GM23338 (cell line): Measurements from ENCODE around the gene ZBTB34.
"Not testable (repeated sequence)": the region's sequence is repeated elsewhere in the genome, so short reads cannot be mapped to it uniquely, and the experiment has no call there.

Experiments
- TF ChIP-seq, protein P1 (sequence below), 2 experiments: fragments of 200-600 bp in 1 of 2; sonication (generic) in 1 of 2; conservative IDR thresholded peaks; 2 replicates each; pipeline versions ENCODE4 v1.5.1 to v1.6.1; 2016 to 2017; ENCODE audit warnings: antibody characterized with exemption in 2 of 2, low read depth in 2 of 2, mild to moderate bottlenecking in 2 of 2, moderate library complexity in 1 of 2
- TF ChIP-seq, protein P2 (sequence below): IDR thresholded peaks from one replicate; pipeline ENCODE4 v1.6.1; 2018; ENCODE audit warnings: antibody characterized with exemption; ENCODE audit not compliant: unreplicated experiment

DNA sequence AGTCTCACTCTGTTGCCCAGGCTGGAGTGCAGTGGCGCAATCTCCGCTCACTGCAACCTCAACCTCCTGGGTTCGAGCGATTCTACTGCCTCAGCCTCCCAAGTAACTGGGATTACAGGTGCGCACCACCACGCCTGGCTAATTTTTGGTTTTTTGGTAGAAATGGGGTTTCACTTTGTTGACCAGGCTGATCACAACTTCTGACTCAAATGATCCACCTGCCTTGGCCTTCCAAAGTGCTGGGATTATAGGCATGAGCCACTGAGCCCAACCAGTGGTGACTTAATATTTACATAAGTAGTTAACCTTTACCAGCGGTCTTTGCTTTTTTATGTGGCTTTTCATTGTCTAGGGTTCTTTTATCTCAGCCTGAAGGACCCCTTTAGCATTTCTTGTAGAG, 36.4 kb upstream of the ZBTB34 start:
- TF ChIP-seq, protein P1, sequence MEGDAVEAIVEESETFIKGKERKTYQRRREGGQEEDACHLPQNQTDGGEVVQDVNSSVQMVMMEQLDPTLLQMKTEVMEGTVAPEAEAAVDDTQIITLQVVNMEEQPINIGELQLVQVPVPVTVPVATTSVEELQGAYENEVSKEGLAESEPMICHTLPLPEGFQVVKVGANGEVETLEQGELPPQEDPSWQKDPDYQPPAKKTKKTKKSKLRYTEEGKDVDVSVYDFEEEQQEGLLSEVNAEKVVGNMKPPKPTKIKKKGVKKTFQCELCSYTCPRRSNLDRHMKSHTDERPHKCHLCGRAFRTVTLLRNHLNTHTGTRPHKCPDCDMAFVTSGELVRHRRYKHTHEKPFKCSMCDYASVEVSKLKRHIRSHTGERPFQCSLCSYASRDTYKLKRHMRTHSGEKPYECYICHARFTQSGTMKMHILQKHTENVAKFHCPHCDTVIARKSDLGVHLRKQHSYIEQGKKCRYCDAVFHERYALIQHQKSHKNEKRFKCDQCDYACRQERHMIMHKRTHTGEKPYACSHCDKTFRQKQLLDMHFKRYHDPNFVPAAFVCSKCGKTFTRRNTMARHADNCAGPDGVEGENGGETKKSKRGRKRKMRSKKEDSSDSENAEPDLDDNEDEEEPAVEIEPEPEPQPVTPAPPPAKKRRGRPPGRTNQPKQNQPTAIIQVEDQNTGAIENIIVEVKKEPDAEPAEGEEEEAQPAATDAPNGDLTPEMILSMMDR (conservative IDR thresholded peaks at IDR 0.05; ENCODE audit: low read depth in 2 of 2), result not testable (repeated sequence)
- TF ChIP-seq, protein P2, sequence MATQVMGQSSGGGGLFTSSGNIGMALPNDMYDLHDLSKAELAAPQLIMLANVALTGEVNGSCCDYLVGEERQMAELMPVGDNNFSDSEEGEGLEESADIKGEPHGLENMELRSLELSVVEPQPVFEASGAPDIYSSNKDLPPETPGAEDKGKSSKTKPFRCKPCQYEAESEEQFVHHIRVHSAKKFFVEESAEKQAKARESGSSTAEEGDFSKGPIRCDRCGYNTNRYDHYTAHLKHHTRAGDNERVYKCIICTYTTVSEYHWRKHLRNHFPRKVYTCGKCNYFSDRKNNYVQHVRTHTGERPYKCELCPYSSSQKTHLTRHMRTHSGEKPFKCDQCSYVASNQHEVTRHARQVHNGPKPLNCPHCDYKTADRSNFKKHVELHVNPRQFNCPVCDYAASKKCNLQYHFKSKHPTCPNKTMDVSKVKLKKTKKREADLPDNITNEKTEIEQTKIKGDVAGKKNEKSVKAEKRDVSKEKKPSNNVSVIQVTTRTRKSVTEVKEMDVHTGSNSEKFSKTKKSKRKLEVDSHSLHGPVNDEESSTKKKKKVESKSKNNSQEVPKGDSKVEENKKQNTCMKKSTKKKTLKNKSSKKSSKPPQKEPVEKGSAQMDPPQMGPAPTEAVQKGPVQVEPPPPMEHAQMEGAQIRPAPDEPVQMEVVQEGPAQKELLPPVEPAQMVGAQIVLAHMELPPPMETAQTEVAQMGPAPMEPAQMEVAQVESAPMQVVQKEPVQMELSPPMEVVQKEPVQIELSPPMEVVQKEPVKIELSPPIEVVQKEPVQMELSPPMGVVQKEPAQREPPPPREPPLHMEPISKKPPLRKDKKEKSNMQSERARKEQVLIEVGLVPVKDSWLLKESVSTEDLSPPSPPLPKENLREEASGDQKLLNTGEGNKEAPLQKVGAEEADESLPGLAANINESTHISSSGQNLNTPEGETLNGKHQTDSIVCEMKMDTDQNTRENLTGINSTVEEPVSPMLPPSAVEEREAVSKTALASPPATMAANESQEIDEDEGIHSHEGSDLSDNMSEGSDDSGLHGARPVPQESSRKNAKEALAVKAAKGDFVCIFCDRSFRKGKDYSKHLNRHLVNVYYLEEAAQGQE, result not testable (repeated sequence)
